ENCODE measurements around the gene ST3GAL3. TPM values are rescaled to one million over a fixed set of nuclear protein-coding genes. Genes with fewer than 3 reads are reported as not detected.

Gene ST3GAL3
- total RNA-seq, 2 experiments from 2014 or later = 18.1 to 26.7 TPM

DNA sequence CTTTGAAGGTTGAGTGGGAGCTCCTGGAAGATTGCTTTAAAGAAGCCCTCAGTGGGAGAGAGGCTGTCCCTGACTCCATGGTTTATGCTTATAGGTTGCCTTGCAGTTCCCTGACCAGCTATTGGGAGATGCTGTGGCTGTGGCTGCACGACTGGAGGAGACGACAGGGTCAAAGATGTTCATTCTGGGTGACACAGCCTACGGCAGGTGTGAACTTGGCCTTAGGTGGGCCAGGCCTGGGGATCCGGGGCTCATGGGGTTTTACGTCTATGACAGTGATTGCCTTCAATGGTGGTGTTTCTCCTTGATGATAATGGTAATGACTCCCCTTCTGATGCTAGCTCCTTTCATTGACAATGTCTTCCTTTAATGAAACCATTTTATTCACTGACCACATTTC, 263.2 kb downstream of the ST3GAL3 start:
- CTCF ChIA-PET = interaction anchor here (0.8 to 5.4 kb wide), 4 partner anchors 24 to 207 kb away, joined by 3 to 30 read pairs (median 4); partner anchors contain the start of gene IPO13
- DNase-seq = no peak
- H3K4me3 Mint-ChIP-seq = peak overlapping the region; percentile 89
- H3K27me3 Mint-ChIP-seq = no peaks in the 10 kb centered on the region
- H3K36me3 Mint-ChIP-seq = peaks cover 6% of the 10 kb centered on the region
- peak overlapping the region; percentile 82 for H3K27ac Mint-ChIP-seq
- no peaks in the 10 kb centered on the region for H3K9me3 Mint-ChIP-seq (ENCODE audit: low read depth)
- peaks cover 31% of the 10 kb centered on the region for H3K4me1 Mint-ChIP-seq
- ATAC-seq = no peak

DNA sequence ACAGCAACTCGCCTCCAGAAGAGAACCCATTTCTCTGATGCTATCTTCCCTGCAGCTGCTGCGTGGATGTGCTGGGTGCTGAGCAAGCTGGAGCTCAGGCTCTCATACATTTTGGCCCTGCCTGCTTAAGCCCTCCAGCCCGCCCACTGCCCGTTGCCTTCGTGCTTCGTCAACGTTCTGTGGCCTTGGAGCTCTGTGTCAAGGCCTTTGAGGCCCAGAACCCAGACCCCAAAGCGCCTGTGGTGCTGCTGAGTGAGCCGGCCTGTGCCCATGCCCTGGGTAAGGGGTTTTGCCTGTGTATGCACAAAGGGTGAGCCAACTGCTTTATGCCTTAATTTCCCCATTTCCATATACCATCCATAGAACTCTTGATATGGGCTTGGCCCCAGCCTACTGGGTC, 263.6 kb downstream of the ST3GAL3 start:
- Mint-ChIP-seq H3K9me3 (ENCODE audit: low read depth) (no peaks in the 10 kb centered on the region), H3K4me1 (peaks cover 33% of the 10 kb centered on the region), H3K36me3 (peaks cover 6% of the 10 kb centered on the region), H3K27me3 (no peaks in the 10 kb centered on the region), H3K4me3 (peak overlapping the region; percentile 89), H3K27ac (peak overlapping the region; percentile 41)
- DNase-seq = no peak
- ATAC-seq = no peak
- CTCF ChIA-PET = interaction anchor here (0.8 to 5.4 kb wide), 3 partner anchors 25 to 208 kb away, joined by 3 to 30 read pairs (median 4); partner anchors contain the start of gene IPO13

DNA sequence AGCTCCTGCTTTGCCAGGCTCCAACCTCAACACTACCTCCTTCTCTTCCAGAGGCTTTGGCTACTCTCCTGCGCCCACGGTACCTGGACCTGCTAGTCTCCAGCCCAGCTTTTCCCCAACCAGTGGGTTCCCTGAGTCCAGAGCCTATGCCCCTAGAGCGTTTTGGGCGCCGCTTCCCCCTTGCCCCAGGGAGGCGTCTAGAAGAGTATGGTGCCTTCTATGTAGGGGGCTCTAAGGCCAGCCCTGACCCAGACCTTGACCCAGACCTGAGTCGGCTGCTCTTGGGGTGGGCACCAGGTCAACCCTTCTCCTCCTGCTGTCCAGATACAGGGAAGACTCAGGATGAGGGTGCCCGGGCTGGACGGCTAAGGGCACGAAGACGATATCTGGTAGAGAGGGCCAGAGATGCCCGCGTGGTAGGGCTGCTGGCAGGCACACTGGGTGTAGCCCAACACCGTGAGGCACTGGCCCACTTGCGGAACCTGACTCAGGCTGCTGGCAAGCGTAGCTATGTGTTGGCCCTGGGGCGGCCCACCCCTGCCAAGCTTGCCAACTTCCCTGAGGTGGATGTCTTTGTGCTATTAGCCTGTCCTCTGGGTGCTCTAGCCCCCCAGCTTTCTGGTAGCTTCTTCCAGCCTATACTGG, 264.1 kb downstream of the ST3GAL3 start:
- Mint-ChIP-seq H3K36me3 (peaks cover 9% of the 10 kb centered on the region), H3K27ac (no peak overlapping the region), H3K9me3 (ENCODE audit: low read depth) (no peaks in the 10 kb centered on the region), H3K27me3 (no peaks in the 10 kb centered on the region), H3K4me1 (peaks cover 39% of the 10 kb centered on the region), H3K4me3 (peak overlapping the region; percentile 89)
- ATAC-seq = no peak
- DNase-seq = no peak
- CTCF ChIA-PET = interaction anchor here (1.5 to 5.4 kb wide), 2 partner anchors 25 to 208 kb away, joined by 4 to 30 read pairs; partner anchors contain the start of gene IPO13

DNA sequence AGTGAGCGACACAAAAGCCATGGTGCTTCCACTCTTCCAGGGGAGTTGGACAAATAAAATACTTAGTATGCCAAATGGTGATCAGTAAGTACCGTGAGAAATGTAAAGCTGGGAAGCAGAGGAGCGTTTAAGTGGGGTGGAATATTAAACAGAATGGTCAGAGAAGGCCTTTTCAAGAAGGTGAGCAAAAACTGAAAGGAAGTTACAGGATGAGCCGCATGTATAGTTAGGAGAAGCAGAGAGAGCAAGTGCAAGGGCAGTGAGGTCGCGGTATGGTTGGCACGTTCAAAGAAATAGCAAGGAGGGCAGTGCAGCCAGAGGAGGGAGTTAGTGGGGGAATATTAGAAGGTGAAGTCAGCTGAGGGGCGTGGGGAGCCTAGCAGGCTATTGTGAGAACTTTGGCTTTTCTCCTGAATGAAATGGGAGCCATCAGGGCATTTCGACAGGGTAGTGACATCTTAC, 266.7 kb downstream of the ST3GAL3 start:
- peaks cover 22% of the 10 kb centered on the region for H3K36me3 Mint-ChIP-seq
- CTCF ChIA-PET = interaction anchor here (1.1 to 5.4 kb wide), 3 partner anchors 28 to 39 kb away, joined by 3 to 30 read pairs (median 10); partner anchors contain the start of gene IPO13
- peak overlapping the region; percentile 90 for H3K27ac Mint-ChIP-seq
- peaks cover 61% of the 10 kb centered on the region for H3K4me1 Mint-ChIP-seq
- H3K4me3 Mint-ChIP-seq = peak overlapping the region; percentile 83
- ATAC-seq (no peak), DNase-seq (no peak)
- H3K9me3 Mint-ChIP-seq (ENCODE audit: low read depth) = no peaks in the 10 kb centered on the region
- H3K27me3 Mint-ChIP-seq = no peaks in the 10 kb centered on the region

DNA sequence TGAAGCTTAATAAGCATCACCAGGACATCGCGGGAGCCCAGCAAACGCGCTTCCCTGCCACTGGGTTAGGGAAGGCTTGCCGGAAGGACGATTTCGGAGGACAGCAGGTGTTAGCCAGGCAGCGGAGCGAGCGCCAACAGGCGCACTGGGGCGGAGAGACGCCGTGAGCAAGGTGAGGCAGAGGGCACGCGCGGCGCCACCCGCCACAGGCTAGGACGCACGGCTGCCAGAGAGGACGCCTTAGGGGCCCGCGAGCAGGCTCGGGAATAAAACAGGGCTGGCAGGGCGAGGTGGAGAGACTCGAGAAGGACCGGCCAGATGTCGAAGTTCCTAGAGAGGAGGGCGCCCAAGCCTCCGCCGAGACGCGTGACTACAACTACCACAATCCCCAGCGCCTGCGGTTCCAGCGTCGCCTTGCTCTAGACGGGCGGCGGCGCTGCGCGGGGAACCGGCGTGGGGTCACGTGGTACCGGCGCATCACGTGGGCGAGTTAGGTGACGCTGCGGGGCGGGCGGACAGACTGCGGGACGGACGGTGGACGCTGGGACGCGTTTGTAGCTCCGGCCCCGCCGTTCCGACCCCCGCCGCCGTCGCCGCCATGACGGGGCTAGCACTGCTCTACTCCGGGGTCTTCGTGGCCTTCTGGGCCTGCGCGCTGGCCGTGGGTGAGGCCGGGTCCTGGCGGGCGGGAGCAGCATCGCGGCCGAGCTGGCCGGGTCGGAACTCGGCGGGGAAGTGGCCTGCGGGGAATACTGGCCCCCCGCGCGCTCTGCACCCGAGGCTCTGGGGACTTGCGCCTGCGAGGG, 267.3 kb downstream of the ST3GAL3 start, which contains the start of gene ATP6V0B:
TSS of gene ATP6V0B (plus strand) at position 518 of the 806 bp plus-strand sequence. CDS start at position 599, 81 bp downstream.
- H3K36me3 Mint-ChIP-seq = peaks cover 22% of the 10 kb centered on the region
- peak; percentile 97 for DNase-seq
- peaks cover 56% of the 10 kb centered on the region for H3K4me1 Mint-ChIP-seq
- H3K27ac Mint-ChIP-seq = peak within 1 kb of the TSS; percentile 90
- no peaks in the 10 kb centered on the region for H3K9me3 Mint-ChIP-seq (ENCODE audit: low read depth)
- no peaks in the 10 kb centered on the region for H3K27me3 Mint-ChIP-seq
- peak; percentile 75 for ATAC-seq
- peak within 1 kb of the TSS; percentile 83 for H3K4me3 Mint-ChIP-seq
- CTCF ChIA-PET = interaction anchor here (1.0 to 2.4 kb wide), 8 partner anchors 14 to 211 kb away, joined by 3 to 10 read pairs (median 4); partner anchors contain the start of gene CCDC24

DNA sequence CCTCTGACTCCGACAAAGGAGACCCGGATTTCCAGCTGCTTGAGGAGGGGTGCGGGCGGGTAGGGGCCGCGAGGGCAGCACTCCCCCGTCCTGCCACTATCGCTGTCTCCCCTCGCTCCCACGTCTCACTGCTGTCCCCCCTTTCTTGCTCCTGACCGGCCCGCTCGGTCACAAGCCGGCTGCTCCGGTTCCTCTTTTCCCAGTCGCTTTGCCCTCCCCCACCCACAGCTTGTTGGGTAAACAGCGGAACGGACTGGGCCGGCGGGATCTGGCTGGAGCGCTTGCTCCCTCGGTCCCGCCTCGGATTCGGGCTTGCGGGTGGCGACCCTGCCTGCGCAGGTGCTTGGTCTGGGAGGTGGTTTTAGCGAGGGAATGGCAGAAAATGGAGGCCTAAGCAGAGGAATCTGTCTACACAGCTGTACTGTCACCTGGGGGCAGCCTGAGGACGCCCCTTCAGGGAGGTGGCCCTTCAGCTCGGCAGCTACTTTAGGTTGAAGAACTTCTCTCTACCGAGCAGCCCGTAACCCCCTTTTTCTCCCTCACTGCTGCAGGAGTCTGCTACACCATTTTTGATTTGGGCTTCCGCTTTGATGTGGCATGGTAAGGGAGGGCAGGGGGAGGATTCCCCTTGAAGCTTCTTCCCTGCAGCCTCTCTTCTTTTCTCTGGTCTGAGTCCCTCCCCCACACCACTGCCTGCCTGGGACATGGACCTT, 268.1 kb downstream of the ST3GAL3 start:
- H3K4me1 Mint-ChIP-seq = peaks cover 58% of the 10 kb centered on the region
- peak; percentile 51 for DNase-seq

DNA sequence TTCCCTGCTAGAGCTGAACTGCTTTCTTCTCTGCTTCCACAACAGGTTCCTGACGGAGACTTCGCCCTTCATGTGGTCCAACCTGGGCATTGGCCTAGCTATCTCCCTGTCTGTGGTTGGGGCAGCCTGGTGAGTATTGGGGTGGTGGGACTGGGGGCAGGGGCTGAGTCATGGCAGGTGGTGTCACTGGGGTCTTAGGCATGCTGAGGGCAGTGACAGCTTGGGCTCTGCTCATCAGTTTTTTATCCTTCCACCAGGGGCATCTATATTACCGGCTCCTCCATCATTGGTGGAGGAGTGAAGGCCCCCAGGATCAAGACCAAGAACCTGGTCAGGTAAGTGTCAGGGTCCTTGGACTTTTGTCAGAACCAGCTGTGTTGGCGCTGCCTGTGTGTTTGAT, 268.7 kb downstream of the ST3GAL3 start:
- CTCF ChIA-PET = interaction anchor here (1.7 to 2.4 kb wide), 4 partner anchors 15 to 213 kb away, joined by 5 to 10 read pairs (median 7); partner anchors contain the start of gene CCDC24
- peaks cover 24% of the 10 kb centered on the region for H3K36me3 Mint-ChIP-seq
- peaks cover 56% of the 10 kb centered on the region for H3K4me1 Mint-ChIP-seq
- no peaks in the 10 kb centered on the region for H3K27me3 Mint-ChIP-seq
- ATAC-seq (no peak), DNase-seq (no peak)
- H3K9me3 Mint-ChIP-seq (ENCODE audit: low read depth) = no peaks in the 10 kb centered on the region
- H3K4me3 Mint-ChIP-seq = peak overlapping the region; percentile 83
- H3K27ac Mint-ChIP-seq = peak overlapping the region; percentile 90

More for the DNA sequence above, 268.1 kb downstream of the ST3GAL3 start:
- Mint-ChIP-seq H3K27ac (peak overlapping the region; percentile 90), H3K4me3 (peak overlapping the region; percentile 83), H3K9me3 (ENCODE audit: low read depth) (no peaks in the 10 kb centered on the region), H3K36me3 (peaks cover 24% of the 10 kb centered on the region), H3K27me3 (no peaks in the 10 kb centered on the region)
- no peak for ATAC-seq
- CTCF ChIA-PET = interaction anchor here (1.0 to 2.4 kb wide), 7 partner anchors 13 to 212 kb away, joined by 3 to 10 read pairs (median 5); partner anchors contain the start of gene CCDC24

DNA sequence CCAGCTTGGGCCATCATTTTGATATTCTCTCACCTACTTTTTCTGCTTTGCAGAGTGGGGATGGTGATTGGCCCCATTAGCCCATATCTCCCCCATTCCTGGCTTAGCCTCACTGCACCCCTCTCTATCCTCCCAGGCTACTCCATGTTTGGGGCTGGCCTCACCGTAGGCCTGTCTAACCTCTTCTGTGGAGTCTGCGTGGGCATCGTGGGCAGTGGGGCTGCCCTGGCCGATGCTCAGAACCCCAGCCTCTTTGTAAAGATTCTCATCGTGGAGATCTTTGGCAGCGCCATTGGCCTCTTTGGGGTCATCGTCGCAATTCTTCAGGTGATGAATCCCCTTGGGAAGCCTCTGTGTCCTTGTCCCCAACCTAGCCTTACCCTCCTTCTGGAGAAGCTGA, 269.6 kb downstream of the ST3GAL3 start:
- no peaks in the 10 kb centered on the region for H3K9me3 Mint-ChIP-seq (ENCODE audit: low read depth)
- DNase-seq (no peak), ATAC-seq (no peak)
- no peaks in the 10 kb centered on the region for H3K27me3 Mint-ChIP-seq
- peaks cover 53% of the 10 kb centered on the region for H3K4me1 Mint-ChIP-seq
- CTCF ChIA-PET = no interaction called here
- peaks cover 24% of the 10 kb centered on the region for H3K36me3 Mint-ChIP-seq
- no peak overlapping the region for H3K27ac Mint-ChIP-seq
- peak overlapping the region; percentile 83 for H3K4me3 Mint-ChIP-seq

DNA sequence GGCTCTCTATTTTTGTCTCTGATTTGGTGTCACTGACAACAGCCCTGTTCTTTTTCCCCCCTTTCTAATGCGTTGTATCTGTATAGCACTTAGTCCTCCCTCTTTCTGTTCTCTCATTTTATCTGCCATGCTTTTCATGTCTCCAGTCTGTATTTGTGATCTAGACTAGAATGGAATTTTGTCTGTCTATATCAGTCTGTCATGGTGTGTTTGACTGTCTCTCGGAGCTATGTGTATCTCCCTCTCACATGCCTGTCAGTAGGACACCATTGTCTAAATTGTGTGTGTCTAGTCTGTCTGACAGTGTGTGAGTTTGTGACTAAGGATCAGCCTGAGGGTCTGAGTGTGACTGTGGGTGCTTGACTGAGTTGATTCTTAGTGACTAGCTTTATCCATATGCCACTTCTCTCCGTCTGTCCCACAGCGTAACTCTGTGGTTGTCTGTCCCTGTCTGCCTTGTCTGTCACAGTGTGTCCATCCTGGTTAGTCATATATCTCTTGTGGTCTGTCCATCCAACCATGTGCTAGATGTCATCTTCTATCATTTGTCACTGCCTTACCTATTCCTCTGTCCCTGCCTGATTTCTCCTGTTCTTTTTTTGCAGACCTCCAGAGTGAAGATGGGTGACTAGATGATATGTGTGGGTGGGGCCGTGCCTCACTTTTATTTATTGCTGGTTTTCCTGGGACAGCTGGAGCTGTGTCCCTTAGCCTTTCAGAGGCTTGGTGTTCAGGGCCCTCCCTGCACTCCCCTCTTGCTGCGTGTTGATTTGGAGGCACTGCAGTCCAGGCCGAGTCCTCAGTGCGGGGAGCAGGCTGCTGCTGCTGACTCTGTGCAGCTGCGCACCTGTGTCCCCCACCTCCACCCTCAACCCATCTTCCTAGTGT, 270.3 kb downstream of the ST3GAL3 start:
- H3K27me3 Mint-ChIP-seq = no peaks in the 10 kb centered on the region
- H3K36me3 Mint-ChIP-seq = peaks cover 20% of the 10 kb centered on the region
- DNase-seq (no peak), ATAC-seq (no peak)
- H3K27ac Mint-ChIP-seq = no peak overlapping the region
- CTCF ChIA-PET = interaction anchor here (1.1 kb wide), 1 partner anchor 31 kb away, joined by 4 read pairs; the partner anchor contains the start of gene IPO13
- H3K9me3 Mint-ChIP-seq (ENCODE audit: low read depth) = no peaks in the 10 kb centered on the region
- H3K4me1 Mint-ChIP-seq = peaks cover 53% of the 10 kb centered on the region
- peak overlapping the region; percentile 73 for H3K4me3 Mint-ChIP-seq

DNA sequence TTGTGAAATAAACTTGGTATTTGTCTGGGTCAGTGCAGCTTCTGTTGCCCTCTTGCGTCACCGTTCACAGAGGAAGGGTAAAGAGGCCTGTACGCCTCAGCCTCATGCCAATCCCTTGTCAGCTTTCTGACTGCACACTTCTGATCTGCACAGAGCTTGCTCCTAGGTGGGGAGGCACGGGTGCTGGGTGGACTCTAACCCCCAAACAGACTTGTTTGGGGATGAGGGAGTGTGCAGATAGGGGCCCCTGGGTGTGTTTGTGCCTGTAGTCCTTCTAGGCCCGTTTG, 270.9 kb downstream of the ST3GAL3 start:
- no peak for DNase-seq
- no peak for ATAC-seq
- no peaks in the 10 kb centered on the region for H3K27me3 Mint-ChIP-seq
- H3K27ac Mint-ChIP-seq = no peak overlapping the region
- peak overlapping the region; percentile 73 for H3K4me3 Mint-ChIP-seq
- H3K9me3 Mint-ChIP-seq (ENCODE audit: low read depth) = no peaks in the 10 kb centered on the region
- CTCF ChIA-PET = interaction anchor here (1.1 kb wide), 1 partner anchor 31 kb away, joined by 4 read pairs; the partner anchor contains the start of gene IPO13
- peaks cover 53% of the 10 kb centered on the region for H3K4me1 Mint-ChIP-seq
- H3K36me3 Mint-ChIP-seq = peaks cover 19% of the 10 kb centered on the region

DNA sequence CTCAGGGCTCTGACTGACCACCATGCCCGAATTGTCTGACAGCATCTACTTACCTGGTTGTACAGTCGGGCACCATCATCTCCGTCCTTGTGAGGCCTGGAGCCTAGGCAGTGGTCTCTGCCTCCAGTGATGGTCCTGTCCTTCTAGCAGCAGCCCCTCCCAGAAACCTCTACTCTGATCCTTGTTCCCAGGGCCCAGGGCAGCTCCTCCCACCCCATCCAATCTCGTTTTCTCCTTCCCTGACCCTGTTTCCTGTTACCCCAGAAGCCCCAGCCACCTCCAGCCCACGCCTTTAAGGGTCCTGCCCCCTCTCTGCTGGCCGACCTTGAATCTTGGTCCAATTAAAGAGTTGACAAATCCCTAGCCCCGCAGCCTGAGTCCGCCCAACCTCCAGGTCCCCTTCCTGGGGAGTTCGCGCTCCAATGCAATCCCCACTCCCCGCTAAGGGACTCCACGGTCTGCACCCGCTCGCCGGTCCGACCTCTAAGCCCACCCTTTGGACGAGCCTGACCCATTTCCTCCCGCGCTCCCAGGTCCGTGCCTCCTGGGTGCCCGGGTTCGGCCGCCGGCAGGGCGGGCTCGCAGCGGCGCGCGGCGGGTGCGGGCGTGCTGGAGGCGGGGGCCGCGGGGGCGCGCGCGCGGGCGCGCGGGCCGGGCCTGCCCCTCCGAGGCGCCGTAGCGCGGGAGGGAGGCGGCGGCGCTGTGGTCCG, 271.4 kb downstream of the ST3GAL3 start, which contains the start of gene B4GALT2:
TSS of gene B4GALT2 (plus strand) at position 660 of the 710 bp plus-strand sequence. CDS start 1,951 bp downstream, outside the sequence.
- ATAC-seq (peak; percentile 20), DNase-seq (peak; percentile 55)
- no peaks in the 10 kb centered on the region for H3K27me3 Mint-ChIP-seq
- no peaks in the 10 kb centered on the region for H3K9me3 Mint-ChIP-seq (ENCODE audit: low read depth)
- H3K36me3 Mint-ChIP-seq = peaks cover 17% of the 10 kb centered on the region
- CTCF ChIA-PET = interaction anchor here (1.1 kb wide), 1 partner anchor 32 kb away, joined by 4 read pairs; the partner anchor contains the start of gene IPO13
- peaks cover 49% of the 10 kb centered on the region for H3K4me1 Mint-ChIP-seq
- H3K4me3 Mint-ChIP-seq = peak within 1 kb of the TSS; percentile 81
- H3K27ac Mint-ChIP-seq = peak within 1 kb of the TSS; percentile 77

DNA sequence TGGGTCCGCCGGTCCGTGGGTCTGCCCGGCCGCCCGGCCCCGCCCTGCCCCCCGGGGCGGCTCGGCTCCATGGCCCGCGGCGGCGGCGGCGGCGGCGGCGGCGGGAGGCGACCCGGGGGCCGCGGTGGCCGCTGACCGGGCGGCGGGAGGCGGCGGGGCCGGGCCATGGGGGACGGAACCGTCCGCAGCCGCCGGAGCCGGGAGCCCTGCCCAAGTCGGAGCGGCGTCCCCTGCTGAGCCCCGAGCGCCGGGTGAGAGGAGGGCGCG, 271.9 kb downstream of the ST3GAL3 start:
- Mint-ChIP-seq H3K4me1 (peaks cover 44% of the 10 kb centered on the region), H3K36me3 (peaks cover 17% of the 10 kb centered on the region), H3K9me3 (ENCODE audit: low read depth) (no peaks in the 10 kb centered on the region), H3K4me3 (no peak overlapping the region), H3K27me3 (no peaks in the 10 kb centered on the region), H3K27ac (no peak overlapping the region)
- CTCF ChIA-PET = no interaction called here
- ATAC-seq = no peak
- no peak for DNase-seq

Measured in activated CD8-positive, alpha-beta memory T cell treated with anti-CD3 and anti-CD28 coated beads, Interleukin-2, amount 10 ng/mL, durations not matched to agents 7 days and 5 days (primary cell).